KBM-7 (cell line): ENCODE data around the gene PTEN.
A peak's percentile ranks its signal among the peaks of the same experiment; 100 is the strongest.
"Not testable (repeated sequence)": the region's sequence is repeated elsewhere in the genome, so short reads cannot be mapped to it uniquely, and the experiment has no call there.

Experiments
- DNase-seq: peaks from one replicate; pipeline ENCODE4 v3.0.0-alpha.2; 2015
- in situ Hi-C: fragments of 300-500 bp; cut with MboI; formaldehyde crosslinking; loops from 2 replicates; pipeline ENCODE4 v1.14.3; 2020; ENCODE audit warnings: low sequenced_read_pairs, low pct_unique_long_range_greater_than_20kb, mixed read lengths

The PTEN gene

GRCh38 chr10:87896216-87896615 is 32.8 kb downstream of the PTEN start:
- in situ Hi-C loops = no loop called here
- no peak for DNase-seq

- DNase-seq, in situ Hi-C loops: not testable (repeated sequence)
Observed at GRCh38 chr10:87897957-87898356, 34.5 kb downstream of the PTEN start.

- in situ Hi-C loops, DNase-seq: not testable (repeated sequence)
Observed at GRCh38 chr10:87903396-87903795, 40.0 kb downstream of the PTEN start.

- DNase-seq = no peak
- in situ Hi-C loops = no loop called here
Observed at GRCh38 chr10:87913156-87913921, 49.9 kb downstream of the PTEN start.

GRCh38 chr10:87915406-87915805 is 52.0 kb downstream of the PTEN start:
- in situ Hi-C loops = no loop called here
- DNase-seq = no peak

GRCh38 chr10:87915989-87916388 is 52.6 kb downstream of the PTEN start:
- DNase-seq = no peak
- in situ Hi-C loops = no loop called here

- DNase-seq = no peak
- in situ Hi-C loops = no loop called here
Observed at GRCh38 chr10:87916515-87916914, 53.1 kb downstream of the PTEN start.

GRCh38 chr10:87918254-87918859 is 54.9 kb downstream of the PTEN start:
- in situ Hi-C loops = no loop called here
- peak; percentile 54 for DNase-seq

GRCh38 chr10:87920538-87920937 is 57.1 kb downstream of the PTEN start:
- DNase-seq = no peak
- in situ Hi-C loops = no loop called here

- peak; percentile 58 for DNase-seq
- in situ Hi-C loops = no loop called here
Observed at GRCh38 chr10:87921931-87922688, 58.7 kb downstream of the PTEN start.

- no peak for DNase-seq
- in situ Hi-C loops = no loop called here
Observed at GRCh38 chr10:87923233-87923632, 59.8 kb downstream of the PTEN start.

- in situ Hi-C loops = no loop called here
- DNase-seq = no peak
Observed at GRCh38 chr10:87925570-87925969, 62.1 kb downstream of the PTEN start.

GRCh38 chr10:87927091-87927490 is 63.7 kb downstream of the PTEN start:
- no peak for DNase-seq
- in situ Hi-C loops = no loop called here

GRCh38 chr10:87928996-87929395 is 65.6 kb downstream of the PTEN start:
- no peak for DNase-seq
- in situ Hi-C loops = no loop called here

GRCh38 chr10:87930141-87930540 is 66.7 kb downstream of the PTEN start:
- DNase-seq = no peak
- in situ Hi-C loops = no loop called here

- DNase-seq = no peak
- in situ Hi-C loops = no loop called here
Observed at GRCh38 chr10:87930934-87931835, 67.8 kb downstream of the PTEN start.

GRCh38 chr10:87931836-87932230 is 68.4 kb downstream of the PTEN start:
- no peak for DNase-seq
- in situ Hi-C loops = no loop called here

- DNase-seq = no peak
- in situ Hi-C loops = no loop called here
Observed at GRCh38 chr10:87935290-87936141, 72.1 kb downstream of the PTEN start.
